ENCODE measurements around the gene FAM227B. TPM values are rescaled to one million over a fixed set of nuclear protein-coding genes. Genes with fewer than 3 reads are reported as not detected.
"Not testable (repeated sequence)": the region's sequence is repeated elsewhere in the genome, so short reads cannot be mapped to it uniquely, and the experiment has no call there.

Gene FAM227B
- total RNA-seq, 2 donors from 2014 or later = 8.3 to 12.9 TPM

DNA sequence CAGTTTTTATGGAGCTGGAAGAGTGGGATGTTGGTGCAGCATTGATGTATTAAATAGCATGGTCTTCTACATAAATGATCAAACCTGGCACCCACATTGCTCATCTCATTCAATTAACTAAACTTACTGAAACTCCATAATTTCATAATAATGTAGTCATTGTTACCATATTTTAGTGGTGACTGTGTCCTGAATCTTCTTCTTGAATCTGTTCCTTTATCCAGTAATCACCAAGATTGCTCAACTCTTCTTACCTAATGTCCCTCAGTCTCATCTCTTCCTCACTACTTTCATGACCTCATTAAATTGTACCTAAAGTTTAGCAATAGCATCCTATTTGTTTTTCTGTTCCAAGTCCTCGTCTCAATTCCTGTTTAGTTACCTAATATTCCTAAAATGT is 127.8 kb downstream of the FAM227B start:
- intact Hi-C loops (cut with DNase I) = no loop called here
- TF ChIP-seq POLR2AphosphoS5 (IDR thresholded peaks at IDR 0.05) (no peak), POLR2A (IDR thresholded peaks at IDR 0.05) (no peak)
- TF ChIP-seq, protein P1, sequence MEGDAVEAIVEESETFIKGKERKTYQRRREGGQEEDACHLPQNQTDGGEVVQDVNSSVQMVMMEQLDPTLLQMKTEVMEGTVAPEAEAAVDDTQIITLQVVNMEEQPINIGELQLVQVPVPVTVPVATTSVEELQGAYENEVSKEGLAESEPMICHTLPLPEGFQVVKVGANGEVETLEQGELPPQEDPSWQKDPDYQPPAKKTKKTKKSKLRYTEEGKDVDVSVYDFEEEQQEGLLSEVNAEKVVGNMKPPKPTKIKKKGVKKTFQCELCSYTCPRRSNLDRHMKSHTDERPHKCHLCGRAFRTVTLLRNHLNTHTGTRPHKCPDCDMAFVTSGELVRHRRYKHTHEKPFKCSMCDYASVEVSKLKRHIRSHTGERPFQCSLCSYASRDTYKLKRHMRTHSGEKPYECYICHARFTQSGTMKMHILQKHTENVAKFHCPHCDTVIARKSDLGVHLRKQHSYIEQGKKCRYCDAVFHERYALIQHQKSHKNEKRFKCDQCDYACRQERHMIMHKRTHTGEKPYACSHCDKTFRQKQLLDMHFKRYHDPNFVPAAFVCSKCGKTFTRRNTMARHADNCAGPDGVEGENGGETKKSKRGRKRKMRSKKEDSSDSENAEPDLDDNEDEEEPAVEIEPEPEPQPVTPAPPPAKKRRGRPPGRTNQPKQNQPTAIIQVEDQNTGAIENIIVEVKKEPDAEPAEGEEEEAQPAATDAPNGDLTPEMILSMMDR (IDR thresholded peaks at IDR 0.05) = no peak
- WGBS = 79% methylated on average over 1 of the region's 1 CpG

DNA sequence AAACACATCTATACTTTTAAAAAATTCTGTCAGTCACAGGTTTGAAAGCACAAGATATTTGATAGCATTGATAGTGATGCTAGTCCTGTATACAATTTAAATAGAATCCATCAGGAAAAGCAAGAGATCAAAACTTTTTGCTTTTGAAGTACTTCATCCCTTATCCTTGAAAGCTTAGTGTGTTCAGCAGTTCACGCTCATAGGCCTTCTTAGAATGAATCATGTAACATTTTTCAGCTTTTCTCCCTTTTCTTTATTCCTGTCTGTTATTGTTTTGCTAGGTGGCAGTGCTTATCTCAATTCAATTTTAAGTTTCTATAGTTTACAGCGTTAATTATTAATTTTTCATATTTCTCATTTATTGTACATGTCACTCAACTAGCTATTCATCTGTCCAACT is 128.5 kb downstream of the FAM227B start:
- Histone ChIP-seq H3K27ac (no peak overlapping the region), H3K4me1 (replicated peaks) (no peaks in the 10 kb centered on the region), H3K27me3 (replicated peaks; ENCODE audit: insufficient read depth) (no peaks in the 10 kb centered on the region), H3K36me3 (no peaks in the 10 kb centered on the region), H3K9me3 (no peaks in the 10 kb centered on the region), H3K4me3 (no peak overlapping the region)
- intact Hi-C loops (cut with DNase I) = no loop called here
- TF ChIP-seq POLR2A (IDR thresholded peaks at IDR 0.05) (no peak), POLR2AphosphoS5 (IDR thresholded peaks at IDR 0.05) (no peak)
- TF ChIP-seq, protein P1 (IDR thresholded peaks at IDR 0.05) = no peak
- 93% methylated on average over 2 of the region's 2 CpGs for WGBS
- no peak for DNase-seq (ENCODE audit: low spot score)

More for the DNA sequence above, 127.8 kb downstream of the FAM227B start:
- Histone ChIP-seq H3K36me3 (no peaks in the 10 kb centered on the region), H3K27ac (no peak overlapping the region), H3K27me3 (replicated peaks; ENCODE audit: insufficient read depth) (no peaks in the 10 kb centered on the region), H3K4me3 (no peak overlapping the region), H3K9me3 (no peaks in the 10 kb centered on the region), H3K4me1 (replicated peaks) (no peaks in the 10 kb centered on the region)
- DNase-seq (ENCODE audit: low spot score) = no peak

DNA sequence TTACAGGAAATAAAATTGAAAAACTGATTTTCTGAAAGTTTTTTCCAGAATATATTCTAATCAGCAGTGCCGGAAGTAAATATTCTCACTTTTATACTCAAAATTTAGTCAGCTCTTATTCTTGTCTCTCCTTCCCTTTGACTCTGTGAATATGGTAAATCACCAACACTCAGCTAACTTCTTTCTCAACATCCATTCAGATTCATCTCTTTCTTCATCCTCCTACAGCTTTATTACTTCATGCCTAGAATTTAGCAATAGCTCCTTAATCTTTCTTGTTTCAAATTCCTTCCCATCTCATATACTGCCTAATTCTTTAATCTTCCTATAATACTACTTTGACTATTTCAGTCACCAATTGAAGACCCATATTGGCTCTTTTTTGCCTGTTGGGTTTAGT is 129.7 kb downstream of the FAM227B start:
- intact Hi-C loops (cut with DNase I) = no loop called here
- Histone ChIP-seq H3K36me3 (no peaks in the 10 kb centered on the region), H3K27ac (no peak overlapping the region), H3K27me3 (replicated peaks; ENCODE audit: insufficient read depth) (no peaks in the 10 kb centered on the region), H3K9me3 (no peaks in the 10 kb centered on the region), H3K4me3 (no peak overlapping the region), H3K4me1 (replicated peaks) (no peaks in the 10 kb centered on the region)
- 94% methylated on average over 1 of the region's 1 CpG for WGBS
- no peak for TF ChIP-seq POLR2AphosphoS5 (IDR thresholded peaks at IDR 0.05)
- DNase-seq (ENCODE audit: low spot score) = no peak

DNA sequence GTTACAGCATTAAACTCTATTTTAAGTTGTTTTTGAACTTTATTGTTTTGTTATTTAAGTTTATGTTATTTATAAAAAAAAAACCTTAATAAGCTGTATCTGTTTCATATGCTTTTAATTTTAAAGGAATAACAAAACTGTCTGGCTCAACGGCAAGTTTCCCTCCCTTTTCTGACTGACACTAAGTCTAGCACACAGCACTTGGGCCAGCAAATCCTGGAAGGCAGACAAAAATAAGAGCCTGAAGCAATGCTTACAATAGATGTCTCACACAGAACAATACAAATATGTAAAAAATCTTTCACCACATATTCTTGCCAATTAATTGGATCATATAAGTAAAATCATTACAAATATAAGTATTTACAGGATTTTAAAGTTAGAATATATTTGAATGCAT is 135.2 kb downstream of the FAM227B start:
- H3K27me3 ChIP-seq (replicated peaks; ENCODE audit: insufficient read depth); H3K36me3 ChIP-seq; H3K9me3 ChIP-seq; H3K4me1 ChIP-seq (replicated peaks); H3K4me3 ChIP-seq; DNase-seq (ENCODE audit: low spot score); intact Hi-C loops (cut with DNase I); H3K27ac ChIP-seq: not testable (repeated sequence)
- WGBS = 22% methylated on average over 1 of the region's 1 CpG

DNA sequence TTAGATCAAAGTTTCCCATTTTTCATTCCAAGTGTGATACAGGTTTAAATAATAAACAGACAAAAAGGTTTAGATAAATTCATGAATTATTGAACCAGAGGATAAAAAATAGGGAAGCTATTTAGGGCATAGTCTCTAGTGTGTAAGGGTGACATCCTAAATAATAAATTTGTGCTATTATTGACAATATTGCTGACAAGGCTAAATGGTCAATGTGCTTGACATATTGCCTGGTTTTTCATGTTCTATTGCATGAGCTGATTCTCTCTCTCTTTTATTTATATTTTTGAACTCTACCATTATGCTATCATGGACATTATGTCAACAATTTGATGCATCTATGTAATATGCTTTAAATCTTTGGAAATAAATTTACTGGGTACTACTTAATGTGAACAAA is 141.6 kb downstream of the FAM227B start:
- H3K4me3 ChIP-seq; H3K36me3 ChIP-seq; H3K27me3 ChIP-seq (replicated peaks; ENCODE audit: insufficient read depth); H3K4me1 ChIP-seq (replicated peaks); DNase-seq (ENCODE audit: low spot score); H3K9me3 ChIP-seq; H3K27ac ChIP-seq: not testable (repeated sequence)
- intact Hi-C loops (cut with DNase I) = loop anchor here (10.0 kb wide), 1 partner anchor 54 kb away; the partner anchor contains the start of gene FGF7

DNA sequence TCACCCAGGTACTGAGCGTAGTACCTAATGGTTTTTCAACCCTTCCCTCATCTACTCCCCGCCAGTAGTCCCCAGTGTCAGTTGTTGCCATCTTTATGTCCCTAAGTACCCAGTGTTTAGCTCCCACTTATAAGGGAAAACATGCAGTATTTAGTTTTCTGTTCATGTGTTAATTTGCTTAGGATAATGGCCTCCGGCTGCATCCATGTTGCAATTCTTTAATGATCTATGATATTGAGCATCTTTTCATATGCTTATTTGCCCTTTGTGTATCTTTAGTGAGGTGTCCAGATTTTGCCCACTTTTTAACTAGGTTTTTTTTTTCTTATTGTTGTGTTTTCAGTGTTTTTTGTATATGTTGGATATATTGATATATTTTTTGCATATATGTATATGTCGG is 142.6 kb downstream of the FAM227B start:
- intact Hi-C loops (cut with DNase I) = loop anchor here (10.0 kb wide), 1 partner anchor 53 kb away; the partner anchor contains the start of gene FGF7
- not testable (repeated sequence) for H3K9me3 ChIP-seq; H3K27ac ChIP-seq; H3K4me1 ChIP-seq (replicated peaks); H3K27me3 ChIP-seq (replicated peaks; ENCODE audit: insufficient read depth); H3K4me3 ChIP-seq; H3K36me3 ChIP-seq; DNase-seq (ENCODE audit: low spot score)
- 86% methylated on average over 4 of the region's 4 CpGs for WGBS

DNA sequence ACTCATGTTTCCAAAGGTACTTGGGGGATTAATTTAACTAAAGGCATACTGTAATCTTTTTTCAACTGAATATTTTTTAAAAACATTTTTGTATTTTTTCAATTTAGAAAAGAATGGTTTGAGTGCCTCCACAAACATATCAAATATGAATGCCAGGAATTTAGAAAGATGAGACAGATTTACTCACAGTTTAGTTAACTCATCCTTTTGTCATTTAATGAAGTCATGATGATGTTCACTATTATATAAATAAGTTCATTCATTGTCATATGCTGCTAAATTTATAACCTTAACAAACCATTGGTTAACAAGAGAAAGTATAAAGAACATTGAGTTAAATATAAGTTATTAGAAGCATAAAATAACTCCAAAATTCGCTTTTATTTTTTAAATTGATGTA is 147.6 kb downstream of the FAM227B start:
- WGBS = 68% methylated on average over 1 of the region's 1 CpG
- H3K4me3 ChIP-seq = no peak overlapping the region
- DNase-seq (ENCODE audit: low spot score) = no peak
- no peaks in the 10 kb centered on the region for H3K27me3 ChIP-seq (replicated peaks; ENCODE audit: insufficient read depth)
- no peaks in the 10 kb centered on the region for H3K4me1 ChIP-seq (replicated peaks)
- H3K36me3 ChIP-seq = no peaks in the 10 kb centered on the region
- intact Hi-C loops (cut with DNase I) = loop anchor here (10.0 kb wide), 1 partner anchor 48 kb away; the partner anchor contains the start of gene FGF7
- H3K9me3 ChIP-seq = no peaks in the 10 kb centered on the region
- no peak for TF ChIP-seq POLR2AphosphoS5 (IDR thresholded peaks at IDR 0.05)
- H3K27ac ChIP-seq = no peak overlapping the region
